Measurements from ENCODE around the gene KDM4C. TPM values are rescaled to one million over a fixed set of nuclear protein-coding genes. Genes with fewer than 3 reads are reported as not detected.
A peak's percentile ranks its signal among the peaks of the same experiment; 100 is the strongest.

The KDM4C gene
- polyA plus RNA-seq, 1 experiment = 12.1 TPM

GRCh38 chr9:6715755-6716643, 41.8 kb upstream of the KDM4C start:
- DNase-seq (ENCODE audit: low read depth, low spot score) = no peak
- H3K27ac ChIP-seq (ENCODE audit: low read depth, low read length) = no peak overlapping the region
- peak overlapping the region; percentile 58 for H3K4me3 ChIP-seq (ENCODE audit: low read depth, low read length)
- no peak for TF ChIP-seq CTCF (IDR thresholded peaks at IDR 0.05; ENCODE audit: low read depth, low read length)
- ChIA-PET CTCF (interaction anchor here (0.6 kb wide), 1 partner anchor 97 kb away, joined by 3 read pairs; no protein-coding TSS in a partner anchor), POLR2A (interaction anchor here (0.5 to 0.6 kb wide), 3 partner anchors 34 to 797 kb away, joined by 3 to 5 read pairs (median 3); no protein-coding TSS in a partner anchor)
- H3K27me3 ChIP-seq (ENCODE audit: control insufficient read depth, insufficient read depth, low read length) = peaks cover 9% of the 10 kb centered on the region
- no peaks in the 10 kb centered on the region; the same call in 1 of the 2 replicates for H3K9me3 ChIP-seq (ENCODE audit: control insufficient read depth, insufficient read depth, low read length)

GRCh38 chr9:6716766-6717165, 41.0 kb upstream of the KDM4C start:
- no peak overlapping the region for H3K27ac ChIP-seq (ENCODE audit: low read depth, low read length)
- CTCF ChIA-PET = interaction anchor here (1.1 kb wide), 1 partner anchor 13 kb away, joined by 4 read pairs; no protein-coding TSS in a partner anchor
- POLR2A ChIA-PET = no interaction called here
- DNase-seq (ENCODE audit: low read depth, low spot score) = no peak
- H3K9me3 ChIP-seq (ENCODE audit: control insufficient read depth, insufficient read depth, low read length) = no peaks in the 10 kb centered on the region; the same call in 1 of the 2 replicates
- H3K27me3 ChIP-seq (ENCODE audit: control insufficient read depth, insufficient read depth, low read length) = peaks cover 9% of the 10 kb centered on the region
- no peak for TF ChIP-seq CTCF (IDR thresholded peaks at IDR 0.05; ENCODE audit: low read depth, low read length)
- no peak overlapping the region for H3K4me3 ChIP-seq (ENCODE audit: low read depth, low read length)

- POLR2A ChIA-PET = no interaction called here
Measured at GRCh38 chr9:6723881-6724420, 33.8 kb upstream of the KDM4C start.

GRCh38 chr9:6733257-6733656, 24.5 kb upstream of the KDM4C start:
- Histone ChIP-seq H3K27ac (ENCODE audit: low read depth, low read length) (no peak overlapping the region), H3K4me3 (ENCODE audit: low read depth, low read length) (no peak overlapping the region), H3K9me3 (ENCODE audit: control insufficient read depth, insufficient read depth, low read length) (no peaks in the 10 kb centered on the region), H3K27me3 (ENCODE audit: control insufficient read depth, insufficient read depth, low read length) (peaks cover 2% of the 10 kb centered on the region)
- no peak for DNase-seq (ENCODE audit: low read depth, low spot score)
- ChIA-PET CTCF (no interaction called here), POLR2A (no interaction called here)
- no peak for TF ChIP-seq CTCF (IDR thresholded peaks at IDR 0.05; ENCODE audit: low read depth, low read length)

More at GRCh38 chr9:6723881-6724420, 33.8 kb upstream of the KDM4C start:
- H3K9me3 ChIP-seq (ENCODE audit: control insufficient read depth, insufficient read depth, low read length) = no peaks in the 10 kb centered on the region
- H3K27ac ChIP-seq (ENCODE audit: low read depth, low read length) = no peak overlapping the region
- DNase-seq (ENCODE audit: low read depth, low spot score) = no peak
- TF ChIP-seq CTCF (IDR thresholded peaks at IDR 0.05; ENCODE audit: low read depth, low read length) = no peak
- CTCF ChIA-PET = no interaction called here
- no peaks in the 10 kb centered on the region for H3K27me3 ChIP-seq (ENCODE audit: control insufficient read depth, insufficient read depth, low read length)
- H3K4me3 ChIP-seq (ENCODE audit: low read depth, low read length) = no peak overlapping the region

- CTCF ChIA-PET = no interaction called here
- no peak for DNase-seq (ENCODE audit: low read depth, low spot score)
- TF ChIP-seq CTCF (IDR thresholded peaks at IDR 0.05; ENCODE audit: low read depth, low read length) = no peak
- H3K4me3 ChIP-seq (ENCODE audit: low read depth, low read length) = no peak overlapping the region
- no peaks in the 10 kb centered on the region for H3K9me3 ChIP-seq (ENCODE audit: control insufficient read depth, insufficient read depth, low read length)
- POLR2A ChIA-PET = no interaction called here
- no peak overlapping the region for H3K27ac ChIP-seq (ENCODE audit: low read depth, low read length)
- H3K27me3 ChIP-seq (ENCODE audit: control insufficient read depth, insufficient read depth, low read length) = peaks cover 2% of the 10 kb centered on the region
Measured at GRCh38 chr9:6733831-6734230, 23.9 kb upstream of the KDM4C start.
